GM19193 (cell line): ENCODE data around the gene CEP295NL.

Experiments
- POLR2A ChIP-seq: IDR thresholded peaks from 4 replicates; pipeline ENCODE4 v1.6.1; 2011; ENCODE audit not compliant: insufficient read depth, insufficient read length; ENCODE audit errors: extremely low read depth

CEP295NL gene

DNA sequence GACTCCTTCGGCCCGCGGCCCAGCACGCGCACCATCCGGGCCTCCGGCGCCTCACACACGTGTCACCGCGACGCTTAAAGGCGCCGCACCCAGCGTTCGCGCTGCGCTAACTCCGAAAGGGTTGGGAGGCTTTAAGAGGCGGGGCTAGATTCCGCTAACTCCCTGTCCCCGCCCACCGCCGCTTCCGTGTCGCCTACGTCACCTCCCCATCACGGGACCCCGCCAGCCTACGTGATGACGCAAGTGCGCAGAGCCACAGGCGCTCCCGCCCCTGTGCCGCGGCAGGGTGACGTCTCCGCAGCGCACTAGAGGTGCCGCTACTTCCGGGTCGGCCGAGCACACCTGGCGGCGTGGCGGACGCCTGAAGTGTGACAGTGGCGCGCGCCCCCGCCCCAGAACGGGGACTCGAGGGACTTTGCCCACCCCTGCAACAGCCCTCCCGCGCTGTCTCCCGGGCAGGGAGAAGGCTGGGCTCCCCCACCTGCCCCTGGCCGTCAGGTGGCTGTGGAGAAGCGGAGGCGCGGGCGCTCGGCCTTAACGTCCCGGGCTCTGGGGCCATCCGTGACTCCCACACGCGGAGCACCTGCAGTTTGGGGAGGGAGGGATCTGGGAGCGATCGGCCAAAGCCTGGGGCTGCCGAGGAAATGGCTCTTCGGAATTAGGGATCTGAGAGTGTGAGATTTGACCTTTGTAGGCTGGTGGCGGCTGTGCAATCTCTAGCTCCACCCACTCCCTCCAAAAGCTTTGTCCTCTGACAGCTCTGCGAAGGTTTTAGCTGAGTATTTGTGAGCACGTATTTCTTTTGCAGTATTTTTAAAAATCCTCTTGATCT is 62.0 kb downstream of the CEP295NL start, which contains the start of gene USP36:
Gene USP36 (minus strand): TSS at position 35 of the 832 bp plus-strand sequence. CDS start 4,451 bp downstream, outside the sequence.
- peak; percentile 92 for TF ChIP-seq POLR2A
